ENCODE results near the gene CAPN15.
"Not testable (repeated sequence)": the region's sequence is repeated elsewhere in the genome, so short reads cannot be mapped to it uniquely, and the experiment has no call there.

- TF ChIP-seq POLR2AphosphoS5 (IDR thresholded peaks at IDR 0.05; ENCODE audit: low read depth); REST (IDR thresholded peaks at IDR 0.05; ENCODE audit: insufficient replicate concordance, low read depth); CTCF (IDR thresholded peaks at IDR 0.05; ENCODE audit: insufficient read depth, low read length); GABPA (IDR thresholded peaks at IDR 0.05; ENCODE audit: low read depth); SPI1 (IDR thresholded peaks at IDR 0.05; ENCODE audit: borderline replicate concordance, low read depth): not testable (repeated sequence)
Measured at GRCh38 chr16:478287-478686, 49.2 kb upstream of the CAPN15 start.

All from HL-60 (cell line).